Activated T-cell treated with anti-CD3 and anti-CD28 coated beads, Interleukin-2, amount 50 U/mL, for 24 hours (primary cell): ENCODE measurements around the gene MINDY4.

ENCODE experiments used
- DNase-seq: peaks from one replicate; pipeline ENCODE4 v3.0.0-alpha.2; 2020
- H3K27ac Mint-ChIP-seq: 2 replicates; pipeline ENCODE4 v1.8.0; 2020; ENCODE audit warnings: mild to moderate bottlenecking, mixed read lengths
- H3K27me3 Mint-ChIP-seq: 2 replicates; pipeline ENCODE4 v1.8.0; 2020; ENCODE audit warnings: mixed read lengths
- H3K36me3 Mint-ChIP-seq: 2 replicates; pipeline ENCODE4 v1.8.0; 2020; ENCODE audit warnings: low read depth, mixed read lengths
- H3K4me1 Mint-ChIP-seq: 2 replicates; pipeline ENCODE4 v1.8.0; 2020; ENCODE audit warnings: low read depth, mixed read lengths
- H3K4me3 Mint-ChIP-seq: 2 replicates; pipeline ENCODE4 v1.8.0; 2020; ENCODE audit warnings: mild to moderate bottlenecking, moderate library complexity, mixed read lengths
- H3K9me3 Mint-ChIP-seq: 2 replicates; pipeline ENCODE4 v1.8.0; 2020; ENCODE audit warnings: mixed read lengths

Gene MINDY4

GRCh38 chr7:30771174-30771879, at the start of gene MINDY4:
MINDY4 (plus strand) TSS chr7:30771417; CDS start chr7:30771494, 77 bp downstream.
- H3K27me3 Mint-ChIP-seq, result no peaks in the 10 kb centered on the region
- peaks cover 13% of the 10 kb centered on the region for H3K4me1 Mint-ChIP-seq
- peak; percentile 82 for DNase-seq
- no peaks in the 10 kb centered on the region for H3K36me3 Mint-ChIP-seq
- peak within 1 kb of the TSS; percentile 90 for H3K27ac Mint-ChIP-seq
- peak within 1 kb of the TSS; percentile 82 for H3K4me3 Mint-ChIP-seq
- no peaks in the 10 kb centered on the region for H3K9me3 Mint-ChIP-seq

DNA sequence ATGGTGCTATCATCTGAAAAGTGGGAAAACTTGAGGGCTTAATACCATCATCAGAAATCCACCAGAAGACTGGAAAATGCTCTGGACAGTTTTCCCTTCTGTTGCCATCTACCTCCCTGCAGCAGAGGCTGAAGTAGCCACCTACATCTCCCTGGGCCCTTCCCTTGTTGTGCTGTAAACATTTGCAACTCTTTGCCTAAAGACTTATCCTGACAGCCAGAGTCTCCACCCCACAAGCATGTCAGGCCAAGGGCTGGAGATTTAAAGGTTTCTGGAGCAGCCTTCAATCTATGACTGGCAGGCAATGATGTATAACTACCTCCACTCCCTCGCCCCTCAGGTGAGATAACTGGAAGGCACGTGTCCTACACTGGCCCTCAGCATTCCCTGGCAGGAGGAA, 49.0 kb upstream of the MINDY4 start:
- H3K9me3 Mint-ChIP-seq, result peaks cover 21% of the 10 kb centered on the region
- H3K4me3 Mint-ChIP-seq, result no peak overlapping the region
- H3K36me3 Mint-ChIP-seq, result peaks cover 27% of the 10 kb centered on the region
- H3K27me3 Mint-ChIP-seq, result no peaks in the 10 kb centered on the region
- no peak for DNase-seq
- no peak overlapping the region for H3K27ac Mint-ChIP-seq
- H3K4me1 Mint-ChIP-seq, result peaks cover 20% of the 10 kb centered on the region

DNA sequence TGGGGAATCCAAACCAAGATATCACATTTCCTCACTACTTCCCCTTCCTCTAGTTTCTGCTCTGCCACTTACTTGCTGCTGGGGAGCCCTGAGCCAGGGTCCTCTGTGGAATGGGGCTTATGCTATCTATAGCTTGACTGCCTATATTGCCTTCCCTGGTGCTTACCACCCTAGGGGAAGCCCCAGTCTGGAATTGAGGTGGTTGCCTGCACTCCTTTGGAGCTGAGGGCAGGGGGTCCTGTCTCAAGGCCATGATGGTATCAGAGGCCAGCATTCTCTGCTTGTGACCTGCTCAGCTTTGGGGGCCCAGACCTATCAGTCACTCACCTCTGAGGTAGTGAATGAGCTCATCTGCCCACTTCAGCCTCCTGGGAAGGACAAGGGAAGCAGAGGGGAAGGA, 48.5 kb upstream of the MINDY4 start:
- no peak for DNase-seq
- Mint-ChIP-seq H3K27ac (no peak overlapping the region), H3K4me3 (no peak overlapping the region), H3K4me1 (peaks cover 24% of the 10 kb centered on the region), H3K27me3 (no peaks in the 10 kb centered on the region), H3K9me3 (peaks cover 19% of the 10 kb centered on the region), H3K36me3 (peaks cover 24% of the 10 kb centered on the region)

DNA sequence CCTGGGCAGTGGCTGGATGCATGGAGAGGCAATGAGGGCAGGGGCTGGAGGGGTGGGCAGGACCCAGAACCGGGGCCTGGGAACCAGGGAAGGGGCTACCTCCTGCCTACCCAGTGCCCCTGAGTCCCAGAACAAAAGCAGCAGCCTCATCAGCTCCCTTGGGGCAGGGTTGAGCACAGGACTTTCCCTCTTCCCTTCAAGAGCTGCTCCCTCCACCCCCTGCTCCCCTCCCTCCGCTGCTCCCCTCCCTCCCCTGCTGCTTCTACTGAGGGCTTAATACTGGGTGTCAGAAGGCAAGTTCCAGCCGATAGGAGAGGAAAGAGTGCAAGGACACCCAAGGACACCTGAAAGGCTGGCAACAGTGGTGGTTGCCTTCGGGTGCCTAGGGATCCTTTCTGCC, 47.4 kb upstream of the MINDY4 start:
- no peak for DNase-seq
- peaks cover 13% of the 10 kb centered on the region for H3K36me3 Mint-ChIP-seq
- H3K4me1 Mint-ChIP-seq, result peaks cover 35% of the 10 kb centered on the region
- peaks cover 8% of the 10 kb centered on the region for H3K9me3 Mint-ChIP-seq
- H3K27me3 Mint-ChIP-seq, result no peaks in the 10 kb centered on the region
- no peak overlapping the region for H3K4me3 Mint-ChIP-seq
- no peak overlapping the region for H3K27ac Mint-ChIP-seq

DNA sequence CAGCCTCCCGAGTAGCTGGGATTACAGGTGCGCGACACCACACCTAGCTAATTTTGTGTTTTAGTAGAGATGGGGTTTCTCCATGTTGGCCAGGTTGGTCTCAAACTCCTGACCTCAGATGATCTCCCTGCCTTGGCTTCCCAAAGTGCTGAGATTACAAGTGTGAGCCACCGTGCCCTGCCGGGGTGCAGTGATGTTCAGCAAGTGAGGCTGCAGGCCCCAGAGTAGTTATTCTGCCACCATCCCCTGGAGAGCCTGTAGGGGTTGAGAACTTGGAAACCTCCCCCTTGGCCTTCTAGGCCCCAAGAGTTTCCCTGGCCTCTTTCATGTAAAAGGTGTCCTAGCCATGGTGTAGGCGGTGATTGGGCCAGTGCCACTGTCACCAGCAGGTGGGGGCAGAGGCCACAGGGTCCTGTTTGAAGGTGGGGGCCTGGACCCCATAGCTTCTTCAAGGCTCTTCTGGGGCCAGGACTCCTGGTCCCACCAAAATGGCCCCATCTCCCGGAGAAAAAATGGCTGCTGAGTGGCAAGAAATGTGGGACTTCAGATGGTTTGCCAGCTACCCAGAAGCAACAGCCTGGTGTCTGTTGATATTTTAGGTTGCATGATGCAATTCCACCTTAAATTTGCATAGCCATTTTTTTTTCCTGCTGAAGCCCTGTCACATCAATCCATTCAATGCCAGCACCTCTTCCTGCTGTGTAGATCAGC, 44.8 kb upstream of the MINDY4 start:
- Mint-ChIP-seq H3K4me1 (peaks cover 50% of the 10 kb centered on the region), H3K4me3 (peak overlapping the region; percentile 44), H3K27me3 (no peaks in the 10 kb centered on the region), H3K36me3 (no peaks in the 10 kb centered on the region), H3K27ac (peak overlapping the region; percentile 88), H3K9me3 (no peaks in the 10 kb centered on the region)
- no peak for DNase-seq

- Mint-ChIP-seq H3K27ac (peak overlapping the region; percentile 88), H3K4me3 (peak overlapping the region; percentile 44), H3K36me3 (no peaks in the 10 kb centered on the region), H3K4me1 (peaks cover 55% of the 10 kb centered on the region), H3K27me3 (no peaks in the 10 kb centered on the region), H3K9me3 (no peaks in the 10 kb centered on the region)
- DNase-seq, result peak; percentile 47
Observed at GRCh38 chr7:30727061-30727945, 43.9 kb upstream of the MINDY4 start.

- Mint-ChIP-seq H3K27me3 (no peaks in the 10 kb centered on the region), H3K36me3 (no peaks in the 10 kb centered on the region), H3K4me1 (peaks cover 58% of the 10 kb centered on the region), H3K4me3 (no peak overlapping the region), H3K27ac (no peak overlapping the region), H3K9me3 (no peaks in the 10 kb centered on the region)
- no peak for DNase-seq
Observed at GRCh38 chr7:30728591-30729100, 42.6 kb upstream of the MINDY4 start.

DNA sequence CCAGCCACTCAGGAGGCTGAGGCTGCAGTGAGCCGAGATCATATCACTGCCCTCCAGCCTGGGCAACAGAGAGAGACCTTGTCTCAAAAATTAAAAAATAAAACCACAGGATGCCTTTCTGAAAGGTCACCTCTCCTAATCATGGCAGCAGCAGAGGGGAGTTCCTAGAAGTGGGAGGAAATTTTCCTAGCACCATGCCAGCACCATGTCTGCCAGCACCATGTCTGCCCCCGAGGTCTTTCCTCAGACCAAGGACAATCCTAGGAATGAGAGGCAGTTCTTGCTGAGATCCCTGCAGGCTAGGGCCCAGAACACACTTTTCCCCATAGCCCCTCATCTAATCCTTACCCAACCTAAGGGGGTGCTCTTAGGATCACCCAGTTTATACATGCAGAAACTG, 41.6 kb upstream of the MINDY4 start:
- Mint-ChIP-seq H3K9me3 (no peaks in the 10 kb centered on the region), H3K4me3 (no peak overlapping the region), H3K27me3 (no peaks in the 10 kb centered on the region), H3K27ac (no peak overlapping the region), H3K4me1 (peaks cover 58% of the 10 kb centered on the region), H3K36me3 (no peaks in the 10 kb centered on the region)
- no peak for DNase-seq

DNA sequence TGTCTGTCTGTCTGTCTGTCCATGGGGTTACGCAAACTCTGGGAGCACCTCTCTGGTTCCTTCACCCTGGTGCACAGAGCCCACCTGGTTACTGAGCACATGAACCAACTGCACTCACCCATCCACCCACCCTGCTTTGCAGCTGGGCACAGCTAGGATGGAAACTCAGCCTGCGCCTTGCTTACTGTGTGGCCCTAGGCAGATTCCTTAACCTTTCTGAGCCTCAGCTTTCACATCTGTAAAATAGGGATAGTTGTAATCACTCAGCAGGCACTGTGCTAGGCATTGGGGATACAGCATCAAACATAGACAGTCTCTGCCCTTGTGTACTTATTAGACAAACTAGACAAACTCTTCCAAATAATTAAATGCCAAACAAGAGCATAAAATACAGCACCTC, 41.1 kb upstream of the MINDY4 start:
- no peaks in the 10 kb centered on the region for H3K36me3 Mint-ChIP-seq
- H3K9me3 Mint-ChIP-seq, result no peaks in the 10 kb centered on the region
- no peaks in the 10 kb centered on the region for H3K27me3 Mint-ChIP-seq
- no peak overlapping the region for H3K4me3 Mint-ChIP-seq
- DNase-seq, result no peak
- no peak overlapping the region for H3K27ac Mint-ChIP-seq
- peaks cover 58% of the 10 kb centered on the region for H3K4me1 Mint-ChIP-seq

GRCh38 chr7:30730996-30731395, 40.2 kb upstream of the MINDY4 start:
- Mint-ChIP-seq H3K9me3 (no peaks in the 10 kb centered on the region), H3K4me3 (no peak overlapping the region)

GRCh38 chr7:30731581-30731980, 39.6 kb upstream of the MINDY4 start:
- Mint-ChIP-seq H3K36me3 (no peaks in the 10 kb centered on the region), H3K4me1 (peaks cover 45% of the 10 kb centered on the region), H3K4me3 (no peak overlapping the region), H3K27me3 (no peaks in the 10 kb centered on the region), H3K9me3 (no peaks in the 10 kb centered on the region), H3K27ac (no peak overlapping the region)
- no peak for DNase-seq

More at GRCh38 chr7:30730996-30731395, 40.2 kb upstream of the MINDY4 start:
- DNase-seq, result no peak
- no peak overlapping the region for H3K27ac Mint-ChIP-seq
- H3K36me3 Mint-ChIP-seq, result no peaks in the 10 kb centered on the region
- no peaks in the 10 kb centered on the region for H3K27me3 Mint-ChIP-seq
- H3K4me1 Mint-ChIP-seq, result peaks cover 50% of the 10 kb centered on the region

DNA sequence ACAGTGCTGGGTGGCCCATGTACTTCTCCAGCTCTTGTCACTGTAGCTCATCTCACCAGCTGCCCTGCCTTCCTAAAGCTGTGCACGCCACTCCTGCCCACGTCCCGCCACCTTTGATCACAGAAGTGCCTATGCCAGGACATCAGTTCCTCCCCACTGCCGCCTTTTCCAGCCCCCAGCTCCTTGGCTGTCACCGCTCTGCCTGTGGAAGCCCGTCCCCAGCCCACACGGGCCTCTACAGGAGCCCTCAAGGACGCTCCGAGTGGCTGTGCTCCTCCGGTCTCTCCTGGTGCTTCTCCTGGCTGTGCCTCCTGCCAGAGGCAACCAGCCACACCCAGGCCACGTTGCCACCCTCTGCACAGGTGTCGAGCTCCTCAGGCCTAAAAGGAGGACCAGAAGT, 38.6 kb upstream of the MINDY4 start:
- Mint-ChIP-seq H3K27ac (no peak overlapping the region), H3K4me3 (no peak overlapping the region), H3K9me3 (no peaks in the 10 kb centered on the region), H3K4me1 (peaks cover 41% of the 10 kb centered on the region), H3K27me3 (no peaks in the 10 kb centered on the region), H3K36me3 (no peaks in the 10 kb centered on the region)
- DNase-seq, result no peak

DNA sequence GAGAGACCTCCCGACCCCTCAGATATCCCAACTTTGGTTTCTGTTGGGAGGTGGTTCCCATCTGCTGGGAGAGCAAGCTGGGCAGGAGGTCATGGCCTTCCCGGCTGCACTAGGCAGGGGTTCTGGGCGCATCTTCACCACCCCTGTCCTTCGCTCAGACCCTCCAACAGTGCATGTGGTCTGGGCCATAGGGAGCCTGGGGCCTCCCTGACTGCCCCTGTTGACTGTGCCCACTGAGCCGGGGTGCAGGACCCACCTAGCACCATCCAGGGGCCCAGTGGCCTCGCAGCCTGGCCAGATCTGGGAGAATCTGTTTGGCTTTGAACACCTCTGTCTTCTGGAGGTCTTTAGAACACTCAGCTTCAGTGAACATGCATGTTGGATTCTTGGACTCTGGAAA, 38.0 kb upstream of the MINDY4 start:
- peaks cover 41% of the 10 kb centered on the region for H3K4me1 Mint-ChIP-seq
- H3K27me3 Mint-ChIP-seq, result no peaks in the 10 kb centered on the region
- H3K4me3 Mint-ChIP-seq, result no peak overlapping the region
- no peak for DNase-seq
- H3K27ac Mint-ChIP-seq, result no peak overlapping the region
- no peaks in the 10 kb centered on the region for H3K9me3 Mint-ChIP-seq
- no peaks in the 10 kb centered on the region for H3K36me3 Mint-ChIP-seq

- H3K27ac Mint-ChIP-seq, result no peak overlapping the region
- no peak overlapping the region for H3K4me3 Mint-ChIP-seq
- DNase-seq, result no peak
- peaks cover 41% of the 10 kb centered on the region for H3K4me1 Mint-ChIP-seq
- H3K36me3 Mint-ChIP-seq, result no peaks in the 10 kb centered on the region
- H3K27me3 Mint-ChIP-seq, result no peaks in the 10 kb centered on the region
- H3K9me3 Mint-ChIP-seq, result no peaks in the 10 kb centered on the region
Observed at GRCh38 chr7:30733691-30734090, 37.5 kb upstream of the MINDY4 start.
